GM20000 (cell line): Measurements from ENCODE around the gene GTF2H1.
"Not testable (repeated sequence)": the region's sequence is repeated elsewhere in the genome, so short reads cannot be mapped to it uniquely, and the experiment has no call there.

ENCODE experiments used
- DNase-seq: peaks from one replicate; pipeline ENCODE4 v3.0.0; 2012; ENCODE audit warnings: low spot score
- CTCF ChIP-seq: IDR thresholded peaks from 2 replicates; pipeline ENCODE4 v1.5.1; 2012; ENCODE audit warnings: mild to moderate bottlenecking, control low read depth; ENCODE audit errors: extremely low read depth, missing control alignments

Gene GTF2H1

GRCh38 chr11:18319914-18320313 is 2.5 kb upstream of the GTF2H1 start:
- no peak for TF ChIP-seq CTCF
- DNase-seq: no peak

GRCh38 chr11:18320617-18321016 is 1.8 kb upstream of the GTF2H1 start:
- DNase-seq: no peak
- TF ChIP-seq CTCF: no peak

- no peak for TF ChIP-seq CTCF
- DNase-seq: no peak
Observed at GRCh38 chr11:18321578-18321968, 794 bp upstream of the GTF2H1 start.

- TF ChIP-seq CTCF: no peak
- no peak for DNase-seq
Observed at GRCh38 chr11:18322818-18323570, 627 bp downstream of the GTF2H1 start.

GRCh38 chr11:18323881-18324280 is 1.5 kb downstream of the GTF2H1 start:
- not testable (repeated sequence) for DNase-seq

- no peak for DNase-seq
- no peak for TF ChIP-seq CTCF
Observed at GRCh38 chr11:18324381-18324780, 2.0 kb downstream of the GTF2H1 start.

GRCh38 chr11:18329196-18329870 is 7.0 kb downstream of the GTF2H1 start:
- TF ChIP-seq CTCF: no peak
- DNase-seq: no peak

GRCh38 chr11:18330921-18331320 is 8.6 kb downstream of the GTF2H1 start:
- TF ChIP-seq CTCF: no peak
- no peak for DNase-seq
